ENCODE measurements around the gene KLF13.
A peak's percentile ranks its signal among the peaks of the same experiment; 100 is the strongest.

The KLF13 gene

GRCh38 chr15:31329640-31330010 lies 3.0 kb downstream of the KLF13 start:
- peak overlapping the region; percentile 84 for H3K4me3 ChIP-seq (ENCODE audit: low read depth, low read length)
- H3K27ac ChIP-seq (ENCODE audit: low read depth, low read length) = no peak overlapping the region

GRCh38 chr15:31330111-31330785 lies 3.6 kb downstream of the KLF13 start:
- Histone ChIP-seq H3K9ac (ENCODE audit: low read depth, low read length) (no peak overlapping the region), H3K9me3 (ENCODE audit: control insufficient read depth, insufficient read depth, low read length) (no peaks in the 10 kb centered on the region), H3K27ac (ENCODE audit: low read depth, low read length) (no peak overlapping the region), H3K4me3 (ENCODE audit: low read depth, low read length) (no peak overlapping the region), H3K27me3 (ENCODE audit: control insufficient read depth, insufficient read depth, low read length) (no peaks in the 10 kb centered on the region), H3K36me3 (ENCODE audit: control insufficient read depth, insufficient read depth, low read length) (no peaks in the 10 kb centered on the region), H3K4me1 (ENCODE audit: control insufficient read depth, insufficient read depth, low read length) (peaks cover 20% of the 10 kb centered on the region; the same call in 1 of the 2 replicates)

More at GRCh38 chr15:31329640-31330010, 3.0 kb downstream of the KLF13 start:
- H3K9ac ChIP-seq (ENCODE audit: low read depth, low read length) = no peak overlapping the region
- no peaks in the 10 kb centered on the region for H3K36me3 ChIP-seq (ENCODE audit: control insufficient read depth, insufficient read depth, low read length)
- H3K9me3 ChIP-seq (ENCODE audit: control insufficient read depth, insufficient read depth, low read length) = no peaks in the 10 kb centered on the region
- peaks cover 5% of the 10 kb centered on the region for H3K27me3 ChIP-seq (ENCODE audit: control insufficient read depth, insufficient read depth, low read length)
- H3K4me1 ChIP-seq (ENCODE audit: control insufficient read depth, insufficient read depth, low read length) = peaks cover 26% of the 10 kb centered on the region

DNA sequence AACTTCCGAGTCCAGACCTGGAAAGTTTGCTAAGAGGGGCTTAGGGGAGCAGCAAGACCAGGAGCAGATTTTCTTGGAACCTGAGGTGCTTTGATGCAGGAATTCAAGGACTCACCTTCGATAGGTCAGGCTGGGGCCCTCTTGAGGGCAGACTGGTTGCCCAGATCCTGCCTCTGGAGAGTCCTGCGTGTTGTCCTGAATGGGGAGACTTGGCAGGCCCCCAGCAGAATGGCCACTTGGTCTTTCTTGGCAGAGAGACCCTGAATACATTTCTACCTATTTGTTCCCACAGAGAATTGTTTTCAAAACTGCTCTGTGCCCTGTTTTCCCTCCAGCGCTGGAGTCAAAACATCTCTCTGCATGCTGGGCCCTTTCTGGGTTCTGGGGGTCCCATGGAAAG lies 4.2 kb downstream of the KLF13 start:
- peaks cover 19% of the 10 kb centered on the region; the same call in 1 of the 2 replicates for H3K4me1 ChIP-seq (ENCODE audit: control insufficient read depth, insufficient read depth, low read length)
- H3K27ac ChIP-seq (ENCODE audit: low read depth, low read length) = no peak overlapping the region
- H3K9me3 ChIP-seq (ENCODE audit: control insufficient read depth, insufficient read depth, low read length) = no peaks in the 10 kb centered on the region
- no peaks in the 10 kb centered on the region for H3K36me3 ChIP-seq (ENCODE audit: control insufficient read depth, insufficient read depth, low read length)
- no peak overlapping the region for H3K4me3 ChIP-seq (ENCODE audit: low read depth, low read length)
- no peaks in the 10 kb centered on the region for H3K27me3 ChIP-seq (ENCODE audit: control insufficient read depth, insufficient read depth, low read length)
- no peak overlapping the region for H3K9ac ChIP-seq (ENCODE audit: low read depth, low read length)

- H3K9ac ChIP-seq (ENCODE audit: low read depth, low read length) = no peak overlapping the region
- H3K4me1 ChIP-seq (ENCODE audit: control insufficient read depth, insufficient read depth, low read length) = peaks cover 22% of the 10 kb centered on the region; the same call in 1 of the 2 replicates
- H3K4me3 ChIP-seq (ENCODE audit: low read depth, low read length) = no peak overlapping the region
- H3K9me3 ChIP-seq (ENCODE audit: control insufficient read depth, insufficient read depth, low read length) = no peaks in the 10 kb centered on the region
- no peaks in the 10 kb centered on the region for H3K36me3 ChIP-seq (ENCODE audit: control insufficient read depth, insufficient read depth, low read length)
- no peak overlapping the region for H3K27ac ChIP-seq (ENCODE audit: low read depth, low read length)
- no peaks in the 10 kb centered on the region for H3K27me3 ChIP-seq (ENCODE audit: control insufficient read depth, insufficient read depth, low read length)
These were observed 4.8 kb downstream of the KLF13 start for GRCh38 chr15:31331389-31331788.

DNA sequence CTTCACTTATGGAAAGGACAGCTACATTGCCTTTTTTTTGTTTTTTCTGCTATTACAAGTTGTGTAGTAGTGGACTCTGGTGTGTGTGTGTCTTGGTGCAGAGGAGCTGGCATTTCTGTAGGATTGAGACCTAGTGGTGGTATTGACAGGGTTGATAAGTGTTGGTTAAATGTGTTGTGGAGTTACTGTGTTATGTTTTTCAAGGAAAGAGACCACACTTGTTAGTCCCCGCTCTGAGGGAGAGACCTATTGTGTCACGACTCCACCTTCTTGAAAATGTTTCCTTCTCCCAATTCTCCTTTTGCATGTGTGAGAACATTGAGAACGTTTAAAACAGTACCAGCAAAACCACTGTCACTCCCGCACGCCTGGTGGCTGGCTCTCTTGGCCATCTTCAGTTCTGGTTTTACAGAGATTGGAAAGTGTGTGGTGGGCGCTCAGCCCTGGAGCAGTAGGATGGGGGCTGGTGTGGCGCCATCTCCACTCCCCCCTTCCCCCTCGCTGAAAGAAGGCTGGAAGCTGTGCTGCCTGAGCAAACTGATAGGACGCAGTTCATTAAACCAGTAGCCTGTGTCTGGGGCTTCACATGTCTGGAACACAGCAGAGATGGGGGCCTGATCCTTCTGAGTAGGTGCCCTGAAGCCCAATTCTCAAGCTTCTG lies 5.5 kb downstream of the KLF13 start:
- H3K4me3 ChIP-seq (ENCODE audit: low read depth, low read length) = no peak overlapping the region
- H3K4me1 ChIP-seq (ENCODE audit: control insufficient read depth, insufficient read depth, low read length) = peaks cover 25% of the 10 kb centered on the region; the same call in 1 of the 2 replicates
- H3K27me3 ChIP-seq (ENCODE audit: control insufficient read depth, insufficient read depth, low read length) = no peaks in the 10 kb centered on the region
- no peaks in the 10 kb centered on the region for H3K36me3 ChIP-seq (ENCODE audit: control insufficient read depth, insufficient read depth, low read length)
- H3K9me3 ChIP-seq (ENCODE audit: control insufficient read depth, insufficient read depth, low read length) = no peaks in the 10 kb centered on the region
- no peak overlapping the region for H3K9ac ChIP-seq (ENCODE audit: low read depth, low read length)
- no peak overlapping the region for H3K27ac ChIP-seq (ENCODE audit: low read depth, low read length)

DNA sequence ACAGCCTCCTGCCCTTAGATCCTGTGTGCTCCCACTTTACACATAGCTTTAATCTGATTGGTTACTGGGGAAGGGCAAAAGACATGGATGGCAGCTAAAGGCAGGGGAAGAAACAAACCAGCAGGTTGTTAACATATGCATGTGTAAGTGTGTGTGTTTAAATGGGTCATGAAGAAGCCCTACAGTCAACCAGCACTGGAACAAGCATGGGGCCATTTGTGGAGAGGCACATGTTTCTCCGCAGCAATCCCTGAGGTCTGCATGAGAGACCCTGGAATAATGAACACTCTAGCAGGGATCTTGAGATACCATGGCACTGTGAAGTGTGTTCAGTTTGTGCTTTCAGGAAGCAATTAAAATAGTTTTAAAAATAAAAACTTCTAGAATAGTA lies 6.0 kb downstream of the KLF13 start:
- Histone ChIP-seq H3K9ac (ENCODE audit: low read depth, low read length) (no peak overlapping the region), H3K27ac (ENCODE audit: low read depth, low read length) (no peak overlapping the region), H3K4me3 (ENCODE audit: low read depth, low read length) (no peak overlapping the region), H3K27me3 (ENCODE audit: control insufficient read depth, insufficient read depth, low read length) (no peaks in the 10 kb centered on the region), H3K9me3 (ENCODE audit: control insufficient read depth, insufficient read depth, low read length) (no peaks in the 10 kb centered on the region), H3K4me1 (ENCODE audit: control insufficient read depth, insufficient read depth, low read length) (peaks cover 25% of the 10 kb centered on the region; the same call in 1 of the 2 replicates), H3K36me3 (ENCODE audit: control insufficient read depth, insufficient read depth, low read length) (no peaks in the 10 kb centered on the region)

- Histone ChIP-seq H3K4me3 (ENCODE audit: low read depth, low read length) (no peak overlapping the region), H3K9ac (ENCODE audit: low read depth, low read length) (no peak overlapping the region), H3K27ac (ENCODE audit: low read depth, low read length) (no peak overlapping the region), H3K36me3 (ENCODE audit: control insufficient read depth, insufficient read depth, low read length) (no peaks in the 10 kb centered on the region), H3K27me3 (ENCODE audit: control insufficient read depth, insufficient read depth, low read length) (no peaks in the 10 kb centered on the region), H3K9me3 (ENCODE audit: control insufficient read depth, insufficient read depth, low read length) (no peaks in the 10 kb centered on the region), H3K4me1 (ENCODE audit: control insufficient read depth, insufficient read depth, low read length) (peaks cover 25% of the 10 kb centered on the region; the same call in 1 of the 2 replicates)
These were observed 6.5 kb downstream of the KLF13 start for GRCh38 chr15:31333119-31333518.

DNA sequence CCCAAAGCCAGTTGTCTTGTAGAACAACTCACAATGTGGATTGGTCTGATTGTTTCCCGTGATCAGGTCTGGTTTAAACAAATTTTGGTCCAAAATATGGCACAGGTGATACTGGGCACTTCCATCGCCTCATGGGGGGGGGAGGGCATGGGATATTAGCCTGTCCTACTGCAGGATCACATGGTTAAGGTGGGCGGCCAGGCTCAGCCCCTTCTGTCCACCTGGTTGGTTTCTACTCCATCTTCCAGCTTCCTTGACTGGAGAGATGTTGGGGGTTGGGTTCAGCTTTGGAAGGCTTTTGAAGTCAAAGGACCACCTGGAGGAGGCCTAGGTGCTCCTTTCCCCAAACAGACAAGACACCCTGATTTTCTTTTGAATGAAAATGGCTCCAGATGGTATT lies 7.2 kb downstream of the KLF13 start:
- peaks cover 25% of the 10 kb centered on the region; the same call in 1 of the 2 replicates for H3K4me1 ChIP-seq (ENCODE audit: control insufficient read depth, insufficient read depth, low read length)
- no peaks in the 10 kb centered on the region for H3K27me3 ChIP-seq (ENCODE audit: control insufficient read depth, insufficient read depth, low read length)
- H3K36me3 ChIP-seq (ENCODE audit: control insufficient read depth, insufficient read depth, low read length) = no peaks in the 10 kb centered on the region
- no peak overlapping the region for H3K27ac ChIP-seq (ENCODE audit: low read depth, low read length)
- H3K9ac ChIP-seq (ENCODE audit: low read depth, low read length) = no peak overlapping the region
- no peaks in the 10 kb centered on the region for H3K9me3 ChIP-seq (ENCODE audit: control insufficient read depth, insufficient read depth, low read length)
- no peak overlapping the region for H3K4me3 ChIP-seq (ENCODE audit: low read depth, low read length)

GRCh38 chr15:31335989-31336592 lies 9.5 kb downstream of the KLF13 start:
- Histone ChIP-seq H3K9ac (ENCODE audit: low read depth, low read length) (no peak overlapping the region), H3K9me3 (ENCODE audit: control insufficient read depth, insufficient read depth, low read length) (no peaks in the 10 kb centered on the region), H3K27ac (ENCODE audit: low read depth, low read length) (no peak overlapping the region), H3K4me1 (ENCODE audit: control insufficient read depth, insufficient read depth, low read length) (0 out of 2 replicates have a peak, but pooled peaks cover 22% of the 10 kb centered on the region), H3K4me3 (ENCODE audit: low read depth, low read length) (no peak overlapping the region), H3K36me3 (ENCODE audit: control insufficient read depth, insufficient read depth, low read length) (no peaks in the 10 kb centered on the region), H3K27me3 (ENCODE audit: control insufficient read depth, insufficient read depth, low read length) (no peaks in the 10 kb centered on the region)

- Histone ChIP-seq H3K27me3 (ENCODE audit: control insufficient read depth, insufficient read depth, low read length) (no peaks in the 10 kb centered on the region), H3K36me3 (ENCODE audit: control insufficient read depth, insufficient read depth, low read length) (no peaks in the 10 kb centered on the region), H3K9me3 (ENCODE audit: control insufficient read depth, insufficient read depth, low read length) (no peaks in the 10 kb centered on the region), H3K4me3 (ENCODE audit: low read depth, low read length) (no peak overlapping the region), H3K4me1 (ENCODE audit: control insufficient read depth, insufficient read depth, low read length) (0 out of 2 replicates have a peak, but pooled peaks cover 22% of the 10 kb centered on the region), H3K9ac (ENCODE audit: low read depth, low read length) (no peak overlapping the region), H3K27ac (ENCODE audit: low read depth, low read length) (no peak overlapping the region)
These were observed 10.1 kb downstream of the KLF13 start for GRCh38 chr15:31336593-31337295.

All from HUES48 (cell line).